Measurements from ENCODE around the gene RIMKLB. TPM values are rescaled to one million over a fixed set of nuclear protein-coding genes. Genes with fewer than 3 reads are reported as not detected.

RIMKLB gene
- total and polyA plus RNA-seq, 9 donors: 32.3 to 118 (median 42.6) TPM

- WGBS, 3 donors: 81 to 92% (median 87%) methylated on average over 3 of the region's 3 CpGs
- Histone ChIP-seq H3K4me1 (ENCODE audit: insufficient read depth) (no peaks in the 10 kb centered on the region), H3K4me3 (no peak overlapping the region), H3K27me3 (no peaks in the 10 kb centered on the region), H3K36me3 (no peaks in the 10 kb centered on the region), H3K9me3 (no peaks in the 10 kb centered on the region), H3K27ac (no peak overlapping the region)
- intact Hi-C loops (cut with DNase I): loop anchor here in 3 of 4 donors (10.0 kb wide), 2 partner anchors 137 to 147 kb away; no protein-coding TSS in a partner anchor
- DNase-seq: no peak
- TF ChIP-seq POLR2A (IDR thresholded peaks at IDR 0.05) (no peak), CTCF (IDR thresholded peaks at IDR 0.05) (no peak), EP300 (IDR thresholded peaks at IDR 0.05) (no peak)
These were observed 123.8 kb downstream of the RIMKLB start for GRCh38 chr12:8821591-8821990.

- 96 to 98% (median 98%) methylated on average over 3 of the region's 3 CpGs for WGBS, 3 donors
- no peaks in the 10 kb centered on the region for H3K27me3 ChIP-seq
- H3K4me1 ChIP-seq (ENCODE audit: insufficient read depth): no peaks in the 10 kb centered on the region
- no peak for TF ChIP-seq EP300 (IDR thresholded peaks at IDR 0.05)
- no peak for TF ChIP-seq POLR2A (IDR thresholded peaks at IDR 0.05)
- TF ChIP-seq CTCF (IDR thresholded peaks at IDR 0.05): no peak
- intact Hi-C loops (cut with DNase I): loop anchor here (2.0 to 10.0 kb wide), 3 partner anchors 137 to 147 kb away; no protein-coding TSS in a partner anchor
- no peak within 1 kb of the TSS for H3K27ac ChIP-seq
- no peaks in the 10 kb centered on the region for H3K9me3 ChIP-seq
- no peak for DNase-seq
- no peaks in the 10 kb centered on the region for H3K36me3 ChIP-seq
- H3K4me3 ChIP-seq: no peak within 1 kb of the TSS
These were observed 124.5 kb downstream of the RIMKLB start, which contains the start of gene A2ML1 for GRCh38 chr12:8822298-8822697. TSS of gene A2ML1 (plus strand) at chr12:8822621. CDS start at chr12:8822652, 31 bp downstream.

- WGBS, 3 donors: 23 to 30% (median 27%) methylated on average over 8 of the region's 8 CpGs
- Histone ChIP-seq H3K9me3 (no peaks in the 10 kb centered on the region), H3K36me3 (no peaks in the 10 kb centered on the region), H3K4me1 (ENCODE audit: insufficient read depth) (no peaks in the 10 kb centered on the region), H3K4me3 (no peak overlapping the region), H3K27ac (no peak overlapping the region), H3K27me3 (no peaks in the 10 kb centered on the region)
- TF ChIP-seq CTCF (IDR thresholded peaks at IDR 0.05) (peak in 2 of 3 donors; percentile 45 to 76), EP300 (IDR thresholded peaks at IDR 0.05) (no peak)
- intact Hi-C loops (cut with DNase I): loop anchor here (2.0 to 10.0 kb wide), 3 partner anchors 139 to 149 kb away; no protein-coding TSS in a partner anchor
- peak in 4 of 5 donors; percentile 39 to 56 (median 45) for DNase-seq
These were observed 125.9 kb downstream of the RIMKLB start for GRCh38 chr12:8823565-8824300.

GRCh38 chr12:8827551-8828256 lies 129.9 kb downstream of the RIMKLB start:
- WGBS, 3 donors: 87 to 94% (median 91%) methylated on average over 4 of the region's 4 CpGs
- no peak overlapping the region for H3K27ac ChIP-seq

More at GRCh38 chr12:8827551-8828256, 129.9 kb downstream of the RIMKLB start:
- no peaks in the 10 kb centered on the region for H3K36me3 ChIP-seq
- no peak for DNase-seq
- TF ChIP-seq EP300 (IDR thresholded peaks at IDR 0.05): no peak
- no peak for TF ChIP-seq POLR2A (IDR thresholded peaks at IDR 0.05)
- no peak for TF ChIP-seq CTCF (IDR thresholded peaks at IDR 0.05)
- H3K9me3 ChIP-seq: no peaks in the 10 kb centered on the region
- intact Hi-C loops (cut with DNase I): loop anchor here in 3 of 4 donors (10.0 kb wide), 2 partner anchors 143 to 153 kb away; no protein-coding TSS in a partner anchor
- H3K4me1 ChIP-seq (ENCODE audit: insufficient read depth): no peaks in the 10 kb centered on the region
- H3K4me3 ChIP-seq: no peak overlapping the region
- H3K27me3 ChIP-seq: no peaks in the 10 kb centered on the region
